B cell (primary cell): ENCODE data around the gene LRBA. TPM values are rescaled to one million over a fixed set of nuclear protein-coding genes. Genes with fewer than 3 reads are reported as not detected.

Experiments used
- ATAC-seq: fragments of 200-7000 bp; cut with Tn5 transposase; one replicate; pipeline ENCODE4 v1.10.0; 2021; ENCODE audit warnings: low read depth, mild to moderate bottlenecking, moderate number of reproducible peaks, moderate library complexity
- CTCF ChIA-PET: fragments of 350-600 bp; sonication (Branson Sonifier 250); formaldehyde crosslinking; loops from one replicate; lab custom pipeline; 2021; ENCODE audit warnings: antibody characterized with exemption, inconsistent platforms; lab: Charles Lee
- POLR2A ChIA-PET: fragments of 350-600 bp; sonication (Branson Sonifier 250); formaldehyde crosslinking; loops from one replicate; lab custom pipeline; 2021; ENCODE audit warnings: antibody characterized with exemption; lab: Charles Lee
- DNase-seq: peaks from one replicate; pipeline ENCODE4 v3.0.0; 2013
- H2AFZ ChIP-seq: 2 replicates; pipeline ENCODE4 v1.6.1; 2012; ENCODE audit warnings: mild to moderate bottlenecking, low read depth, low read length; ENCODE audit not compliant: insufficient read depth, poor library complexity, severe bottlenecking
- H3K27ac ChIP-seq, 2 donors: 1 replicate in 1 of 2; 2 replicates in 1 of 2; pipeline ENCODE4 v1.5.1; 2012 to 2013; ENCODE audit warnings: low read length in 2 of 2, mild to moderate bottlenecking in 2 of 2, moderate library complexity in 1 of 2
- H3K27me3 ChIP-seq, 4 experiments: fragments of 200-600 bp in 1 of 4; sonication (generic) in 1 of 4; replicated peaks in 1 of 4; 1 replicate in 2 of 4; 2 replicates in 2 of 4; pipeline versions ENCODE4 v1.6.1 to v1.7.0; 2013 to 2016; ENCODE audit warnings: low read length in 3 of 4, mild to moderate bottlenecking in 2 of 4, mixed read lengths in 1 of 4, moderate library complexity in 1 of 4; ENCODE audit not compliant: insufficient read depth in 4 of 4, control insufficient read depth in 3 of 4; ENCODE audit errors: control extremely low read depth in 1 of 4
- H3K36me3 ChIP-seq, 2 experiments: replicated peaks in 1 of 2; 1 replicate in 1 of 2; 2 replicates in 1 of 2; pipeline versions ENCODE4 v1.6.1 to v1.7.1; 2013; ENCODE audit warnings: low read length in 1 of 2; ENCODE audit not compliant: insufficient read depth in 2 of 2, control insufficient read depth in 1 of 2; ENCODE audit errors: control extremely low read depth in 1 of 2, extremely low read depth in 1 of 2
- H3K4me1 ChIP-seq, 2 donors: fragments of 200-600 bp in 1 of 2; sonication (generic) in 1 of 2; 1 replicate in 1 of 2; 2 replicates in 1 of 2; pipeline versions ENCODE4 v1.5.1 to v1.6.1; 2013 to 2017; ENCODE audit warnings: low read length in 2 of 2; ENCODE audit not compliant: control insufficient read depth in 2 of 2, insufficient read depth in 2 of 2
- H3K4me2 ChIP-seq: replicated peaks from 2 replicates; pipeline ENCODE3; 2012; ENCODE audit warnings: mild to moderate bottlenecking, low read depth, low read length; ENCODE audit not compliant: poor library complexity, severe bottlenecking
- H3K4me3 ChIP-seq, 5 experiments: fragments of 200-600 bp in 1 of 5; sonication (generic) in 1 of 5; 1 replicate in 3 of 5; 2 replicates in 2 of 5; pipeline versions ENCODE4 v1.5.1 to v1.7.0; 2011 to 2016; ENCODE audit warnings: low read length in 4 of 5, mild to moderate bottlenecking in 4 of 5, low read depth in 2 of 5, control low read depth in 1 of 5, moderate library complexity in 1 of 5; ENCODE audit not compliant: insufficient read depth in 1 of 5; ENCODE audit errors: control extremely low read depth in 1 of 5, extremely low read depth in 1 of 5
- H3K79me2 ChIP-seq: fragments of 200-600 bp; sonication (generic); one replicate; pipeline ENCODE4 v1.6.0; 2016; ENCODE audit warnings: low read length; ENCODE audit not compliant: control insufficient read depth, insufficient read depth
- H3K9ac ChIP-seq: fragments of 200-600 bp; sonication (generic); 2 replicates; pipeline ENCODE4 v1.6.1; 2017; ENCODE audit warnings: mild to moderate bottlenecking, low read length, moderate library complexity
- H3K9me3 ChIP-seq, 3 donors: one replicate each; pipeline versions ENCODE4 v1.6.1 to v1.7.1; 2013; ENCODE audit warnings: low read length in 2 of 3; ENCODE audit not compliant: control insufficient read depth in 2 of 3, insufficient read depth in 1 of 3; ENCODE audit errors: control extremely low read depth in 1 of 3
- H4K20me1 ChIP-seq: 2 replicates; pipeline ENCODE4 v1.6.0; 2012; ENCODE audit warnings: mild to moderate bottlenecking, low read length; ENCODE audit not compliant: insufficient read depth, control insufficient read depth, poor library complexity, severe bottlenecking
- H3K27ac Mint-ChIP-seq: one replicate; pipeline ENCODE4 v1.8.0; 2021; ENCODE audit warnings: mixed read lengths
- H3K27me3 Mint-ChIP-seq: one replicate; pipeline ENCODE4 v1.8.0; 2021; ENCODE audit warnings: mixed read lengths
- H3K4me1 Mint-ChIP-seq: one replicate; pipeline ENCODE4 v1.8.0; 2021; ENCODE audit warnings: mixed read lengths
- H3K4me3 Mint-ChIP-seq: one replicate; pipeline ENCODE4 v1.8.0; 2021; ENCODE audit warnings: mixed read lengths
- H3K9me3 Mint-ChIP-seq: one replicate; pipeline ENCODE4 v1.8.0; 2022; ENCODE audit warnings: mixed read lengths; ENCODE audit not compliant: insufficient read depth
- CTCF ChIP-seq: fragments of 200-600 bp; IDR thresholded peaks from one replicate; pipeline ENCODE4 v1.8.0; 2022; ENCODE audit warnings: antibody characterized with exemption, mild to moderate bottlenecking
- EZH2 ChIP-seq: IDR thresholded peaks from 2 replicates; pipeline ENCODE4 v1.6.1; 2012; ENCODE audit warnings: borderline replicate concordance, low read depth, mild to moderate bottlenecking, moderate library complexity, low read length; ENCODE audit not compliant: insufficient read depth, poor library complexity, severe bottlenecking
- WGBS: methylation state at CpG from one replicate; pipeline ENCODE4 v1.1.5; 2013; ENCODE audit warnings: missing lambda C conversion rate; ENCODE audit not compliant: insufficient coverage; 5-methylcytosine and 5-hydroxymethylcytosine counted together
- intact Hi-C: fragments of 100-400 bp; cut with micrococcal nuclease; formaldehyde crosslinking; loops from one replicate; pipeline ENCODE4 v1.10.0; 2022
- polyA plus RNA-seq: library from polyadenylated mRNA; depleted of rRNA; stranded (reverse); fragments of >200 nt; gene quantifications from 2 replicates; pipeline ENCODE4 v1.2.3, GENCODE V29; 2012
- total RNA-seq, 2 donors: library from RNA; stranded (reverse); fragments of 120-200 nt in 1 of 2; gene quantifications; 1 replicate in 1 of 2; 2 replicates in 1 of 2; pipeline versions ENCODE4 v1.2.3 to v1.2.4, GENCODE V29; 2013 to 2022

Gene LRBA
- total and polyA plus RNA-seq, 2 donors (not counting 1 experiment from before 2014, with no cell fraction given): 17.5 to 86.7 TPM

- ChIA-PET CTCF (no interaction called here), POLR2A (no interaction called here)
- ATAC-seq: no peak
- no peak overlapping the region for H3K9ac ChIP-seq
- Mint-ChIP-seq H3K9me3 (no peaks in the 10 kb centered on the region), H3K4me1 (no peaks in the 10 kb centered on the region), H3K27ac (no peak overlapping the region), H3K4me3 (no peak overlapping the region), H3K27me3 (no peaks in the 10 kb centered on the region)
- intact Hi-C loops: no loop called here
- no peak overlapping the region for H3K4me3 ChIP-seq
- no peaks in the 10 kb centered on the region for H3K9me3 ChIP-seq
- no peak overlapping the region for H3K27ac ChIP-seq
- no peak overlapping the region for H2AFZ ChIP-seq
- TF ChIP-seq EZH2 (no peak), CTCF (no peak)
- H4K20me1 ChIP-seq: no peaks in the 10 kb centered on the region
- H3K79me2 ChIP-seq: no peaks in the 10 kb centered on the region
- DNase-seq: no peak
- H3K36me3 ChIP-seq: no peaks in the 10 kb centered on the region
- H3K4me2 ChIP-seq: no peak overlapping the region
- no peaks in the 10 kb centered on the region for H3K4me1 ChIP-seq
- no peaks in the 10 kb centered on the region for H3K27me3 ChIP-seq
Measured at GRCh38 chr4:150699599-150699998, 315.5 kb downstream of the LRBA start.

- Histone ChIP-seq H3K27me3 (no peaks in the 10 kb centered on the region), H4K20me1 (no peaks in the 10 kb centered on the region), H3K4me1 (no peaks in the 10 kb centered on the region), H3K9me3 (peaks cover 0 to 1% (median 0%) of the 10 kb centered on the region in 3 donors), H3K4me2 (no peak overlapping the region), H3K27ac (no peak overlapping the region), H3K79me2 (peaks cover 3% of the 10 kb centered on the region), H3K36me3 (peaks cover 0 to 2% of the 10 kb centered on the region in 2 experiments), H2AFZ (no peak overlapping the region), H3K9ac (no peak overlapping the region), H3K4me3 (no peak overlapping the region)
- WGBS: 100% methylated on average over 1 of the region's 2 CpGs
- H3K27me3 Mint-ChIP-seq: no peaks in the 10 kb centered on the region
- H3K4me1 Mint-ChIP-seq: no peaks in the 10 kb centered on the region
- intact Hi-C loops: no loop called here
- TF ChIP-seq CTCF (no peak), EZH2 (no peak)
- H3K27ac Mint-ChIP-seq: no peak overlapping the region
- H3K4me3 Mint-ChIP-seq: no peak overlapping the region
- ChIA-PET POLR2A (no interaction called here), CTCF (no interaction called here)
- no peaks in the 10 kb centered on the region for H3K9me3 Mint-ChIP-seq
- DNase-seq: no peak
- no peak for ATAC-seq
Measured at GRCh38 chr4:150695162-150695561, 319.9 kb downstream of the LRBA start.
